ENCODE results near the gene HAUS3.

- TF ChIP-seq, protein P1, sequence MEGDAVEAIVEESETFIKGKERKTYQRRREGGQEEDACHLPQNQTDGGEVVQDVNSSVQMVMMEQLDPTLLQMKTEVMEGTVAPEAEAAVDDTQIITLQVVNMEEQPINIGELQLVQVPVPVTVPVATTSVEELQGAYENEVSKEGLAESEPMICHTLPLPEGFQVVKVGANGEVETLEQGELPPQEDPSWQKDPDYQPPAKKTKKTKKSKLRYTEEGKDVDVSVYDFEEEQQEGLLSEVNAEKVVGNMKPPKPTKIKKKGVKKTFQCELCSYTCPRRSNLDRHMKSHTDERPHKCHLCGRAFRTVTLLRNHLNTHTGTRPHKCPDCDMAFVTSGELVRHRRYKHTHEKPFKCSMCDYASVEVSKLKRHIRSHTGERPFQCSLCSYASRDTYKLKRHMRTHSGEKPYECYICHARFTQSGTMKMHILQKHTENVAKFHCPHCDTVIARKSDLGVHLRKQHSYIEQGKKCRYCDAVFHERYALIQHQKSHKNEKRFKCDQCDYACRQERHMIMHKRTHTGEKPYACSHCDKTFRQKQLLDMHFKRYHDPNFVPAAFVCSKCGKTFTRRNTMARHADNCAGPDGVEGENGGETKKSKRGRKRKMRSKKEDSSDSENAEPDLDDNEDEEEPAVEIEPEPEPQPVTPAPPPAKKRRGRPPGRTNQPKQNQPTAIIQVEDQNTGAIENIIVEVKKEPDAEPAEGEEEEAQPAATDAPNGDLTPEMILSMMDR (IDR thresholded peaks at IDR 0.05), result no peak
- TF ChIP-seq POLR2AphosphoS5 (IDR thresholded peaks at IDR 0.05; ENCODE audit: low read depth, low read length), result no peak
Observed at GRCh38 chr4:2183394-2183793, 58.5 kb downstream of the HAUS3 start.
